Fibroblast of lung (primary cell): ENCODE results near the gene PFDN5. TPM values are rescaled to one million over a fixed set of nuclear protein-coding genes. Genes with fewer than 3 reads are reported as not detected.

Experiments used
- DNase-seq, 2 donors: peaks; one replicate each; pipeline versions ENCODE4 v3.0.0 to v3.0.0-alpha.2; 2010; ENCODE audit warnings: low read depth in 2 of 2
- H2AFZ ChIP-seq: 2 replicates; pipeline ENCODE4 v1.5.1; 2012; ENCODE audit warnings: low read length, control low read depth, inconsistent platforms
- H3K27ac ChIP-seq: 2 replicates; pipeline ENCODE4 v1.5.1; 2011; ENCODE audit warnings: low read length, control low read depth; ENCODE audit not compliant: insufficient read depth
- H3K27me3 ChIP-seq: 2 replicates; pipeline ENCODE4 v1.5.1; 2011; ENCODE audit warnings: mild to moderate bottlenecking, low read length; ENCODE audit not compliant: control insufficient read depth, insufficient read depth
- H3K36me3 ChIP-seq: 2 replicates; pipeline ENCODE4 v1.5.1; 2011; ENCODE audit warnings: low read length; ENCODE audit not compliant: control insufficient read depth, insufficient read depth
- H3K4me1 ChIP-seq: 2 replicates; pipeline ENCODE4 v1.5.1; 2011; ENCODE audit warnings: low read length; ENCODE audit not compliant: control insufficient read depth, insufficient read depth; ENCODE audit errors: extremely low read depth
- H3K4me2 ChIP-seq: 2 replicates; pipeline ENCODE4 v1.5.1; 2011; ENCODE audit warnings: low read length, control low read depth; ENCODE audit not compliant: insufficient read depth; ENCODE audit errors: extremely low read depth
- H3K4me3 ChIP-seq, 4 experiments: fragments of 200-600 bp in 1 of 4; sonication (generic) in 1 of 4; replicated peaks in 1 of 4; 2 replicates each; pipeline ENCODE4 v1.5.1; 2011 to 2016; ENCODE audit warnings: low read length in 4 of 4, low read depth in 3 of 4, mild to moderate bottlenecking in 3 of 4, control low read depth in 2 of 4, inconsistent platforms in 1 of 4, mixed read lengths in 1 of 4; ENCODE audit not compliant: insufficient read depth in 1 of 4; ENCODE audit errors: control extremely low read depth in 1 of 4
- H3K79me2 ChIP-seq: 2 replicates; pipeline ENCODE4 v1.5.1; 2012; ENCODE audit warnings: mild to moderate bottlenecking, low read length, inconsistent platforms; ENCODE audit not compliant: control insufficient read depth, insufficient read depth
- H3K9ac ChIP-seq: 2 replicates; pipeline ENCODE4 v1.5.1; 2011; ENCODE audit warnings: mild to moderate bottlenecking, low read length, control low read depth; ENCODE audit not compliant: insufficient read depth
- H3K9me3 ChIP-seq: 2 replicates; pipeline ENCODE4 v1.5.1; 2012; ENCODE audit warnings: low read depth, low read length; ENCODE audit not compliant: control insufficient read depth, insufficient read depth
- H4K20me1 ChIP-seq: 2 replicates; pipeline ENCODE4 v1.5.1; 2011; ENCODE audit warnings: low read length; ENCODE audit not compliant: control insufficient read depth, insufficient read depth; ENCODE audit errors: extremely low read depth
- EZH2 ChIP-seq: IDR thresholded peaks from 2 replicates; pipeline ENCODE4 v1.5.1; 2012; ENCODE audit warnings: low read length, control low read depth, mild to moderate bottlenecking; ENCODE audit errors: missing control alignments
- polyA plus RNA-seq, 2 donors: library from polyadenylated mRNA; depleted of rRNA in 1 of 2; stranded (reverse) in 1 of 2; unstranded in 1 of 2; fragments of >200 nt; gene quantifications; 2 replicates each; pipeline ENCODE4 v1.2.1, GENCODE V29; 2011 to 2012; ENCODE audit warnings: missing spikeins in 1 of 2
- total RNA-seq: library from RNA; depleted of rRNA; stranded (reverse); fragments of >200 nt; gene quantifications from 2 replicates; pipeline ENCODE4 v1.2.1, GENCODE V29; 2014
- TF ChIP-seq, protein P1 (sequence below), 2 donors: IDR thresholded peaks in 1 of 2; conservative IDR thresholded peaks in 1 of 2; 1 replicate in 1 of 2; 2 replicates in 1 of 2; pipeline ENCODE4 v1.5.1; 2011 to 2012; ENCODE audit warnings: low read length in 2 of 2, control low read depth in 1 of 2, inconsistent platforms in 1 of 2, low read depth in 1 of 2, mild to moderate bottlenecking in 1 of 2

The PFDN5 gene
- total and polyA plus RNA-seq, 2 donors (not counting 1 experiment from before 2014, with no cell fraction given), result 735 to 1,007 TPM

DNA sequence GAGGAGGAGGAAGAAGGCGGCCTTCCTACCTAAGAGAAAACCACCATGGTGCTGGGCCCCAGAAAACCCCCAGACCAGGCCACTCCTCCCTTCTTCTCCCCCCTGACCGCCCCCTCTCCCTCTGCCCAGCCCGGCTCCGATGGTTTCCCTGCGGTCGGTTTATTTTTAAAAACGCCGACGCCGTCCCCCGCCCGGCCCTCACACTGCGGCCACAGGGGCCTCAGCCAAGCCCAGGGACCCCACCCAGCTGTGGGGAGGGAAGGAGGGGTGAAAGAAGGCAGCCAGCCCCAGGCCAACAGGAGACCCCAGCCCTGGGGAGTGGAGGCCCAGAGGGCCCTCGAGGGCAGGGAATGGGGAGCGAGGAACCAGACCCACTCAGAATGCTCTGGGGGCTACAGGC lies 37.4 kb downstream of the PFDN5 start:
- TF ChIP-seq, protein P1, sequence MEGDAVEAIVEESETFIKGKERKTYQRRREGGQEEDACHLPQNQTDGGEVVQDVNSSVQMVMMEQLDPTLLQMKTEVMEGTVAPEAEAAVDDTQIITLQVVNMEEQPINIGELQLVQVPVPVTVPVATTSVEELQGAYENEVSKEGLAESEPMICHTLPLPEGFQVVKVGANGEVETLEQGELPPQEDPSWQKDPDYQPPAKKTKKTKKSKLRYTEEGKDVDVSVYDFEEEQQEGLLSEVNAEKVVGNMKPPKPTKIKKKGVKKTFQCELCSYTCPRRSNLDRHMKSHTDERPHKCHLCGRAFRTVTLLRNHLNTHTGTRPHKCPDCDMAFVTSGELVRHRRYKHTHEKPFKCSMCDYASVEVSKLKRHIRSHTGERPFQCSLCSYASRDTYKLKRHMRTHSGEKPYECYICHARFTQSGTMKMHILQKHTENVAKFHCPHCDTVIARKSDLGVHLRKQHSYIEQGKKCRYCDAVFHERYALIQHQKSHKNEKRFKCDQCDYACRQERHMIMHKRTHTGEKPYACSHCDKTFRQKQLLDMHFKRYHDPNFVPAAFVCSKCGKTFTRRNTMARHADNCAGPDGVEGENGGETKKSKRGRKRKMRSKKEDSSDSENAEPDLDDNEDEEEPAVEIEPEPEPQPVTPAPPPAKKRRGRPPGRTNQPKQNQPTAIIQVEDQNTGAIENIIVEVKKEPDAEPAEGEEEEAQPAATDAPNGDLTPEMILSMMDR (conservative IDR thresholded peaks at IDR 0.05 in 1 of 2, IDR thresholded peaks at IDR 0.05 in 1 of 2; ENCODE audit: low read depth in 1 of 2, low read length in 2 of 2), result no peak
- no peak for TF ChIP-seq EZH2
- Histone ChIP-seq H3K9me3 (no peaks in the 10 kb centered on the region), H3K27ac (no peak overlapping the region), H3K27me3 (peaks cover 63% of the 10 kb centered on the region), H3K4me3 (no peak overlapping the region), H4K20me1 (no peaks in the 10 kb centered on the region), H2AFZ (no peak overlapping the region), H3K4me1 (no peaks in the 10 kb centered on the region), H3K4me2 (no peak overlapping the region), H3K9ac (no peak overlapping the region), H3K36me3 (no peaks in the 10 kb centered on the region), H3K79me2 (no peaks in the 10 kb centered on the region)
- no peak for DNase-seq

DNA sequence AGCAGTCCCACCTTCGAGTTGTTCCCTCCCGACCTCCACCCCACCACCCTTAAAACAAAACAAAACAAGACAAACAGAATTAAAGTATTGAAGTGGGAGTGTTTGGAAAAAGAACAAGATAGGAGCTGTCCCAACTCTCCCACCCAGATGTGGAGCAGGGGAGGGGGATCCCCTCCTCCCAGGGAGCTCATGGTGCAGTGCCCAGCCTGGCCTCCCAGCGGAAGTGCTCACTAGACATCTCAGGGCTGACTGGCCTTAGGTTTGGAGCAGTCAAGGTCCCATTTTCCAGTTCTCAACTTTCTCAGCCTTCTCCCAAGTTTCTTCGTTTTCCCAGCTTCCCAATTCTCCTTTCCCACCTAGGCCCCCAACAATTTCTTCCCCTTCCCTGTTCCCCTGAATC lies 37.9 kb downstream of the PFDN5 start:
- Histone ChIP-seq H2AFZ (no peak overlapping the region), H3K4me1 (no peaks in the 10 kb centered on the region), H3K27ac (no peak overlapping the region), H3K4me3 (no peak overlapping the region), H3K4me2 (no peak overlapping the region), H3K9ac (no peak overlapping the region), H3K9me3 (no peaks in the 10 kb centered on the region), H4K20me1 (no peaks in the 10 kb centered on the region), H3K27me3 (peaks cover 64% of the 10 kb centered on the region), H3K79me2 (no peaks in the 10 kb centered on the region), H3K36me3 (no peaks in the 10 kb centered on the region)
- TF ChIP-seq EZH2, result no peak
- TF ChIP-seq, protein P1 (conservative IDR thresholded peaks at IDR 0.05 in 1 of 2, IDR thresholded peaks at IDR 0.05 in 1 of 2; ENCODE audit: low read depth in 1 of 2, low read length in 2 of 2), result no peak
- DNase-seq, result no peak

DNA sequence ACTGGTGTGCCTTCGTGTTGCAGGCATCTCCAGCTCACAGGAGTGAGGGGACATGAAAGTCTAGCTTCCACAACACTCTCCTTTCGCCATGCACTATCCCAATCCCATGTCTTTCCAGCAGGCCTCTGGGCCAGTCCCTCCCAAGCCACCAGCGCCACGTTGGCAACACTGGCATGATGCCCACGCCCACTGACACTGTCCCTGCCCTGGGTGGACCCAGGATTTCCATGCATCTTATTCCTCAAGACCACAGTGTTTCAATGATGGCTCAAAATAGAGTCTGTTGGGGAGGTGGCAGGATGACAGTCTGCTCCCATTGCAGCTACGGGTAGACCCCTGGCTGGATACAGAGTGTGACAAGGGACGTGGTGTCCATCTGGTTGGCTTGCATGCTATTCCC lies 38.5 kb downstream of the PFDN5 start:
- Histone ChIP-seq H3K36me3 (no peaks in the 10 kb centered on the region), H3K4me2 (no peak overlapping the region), H3K9me3 (no peaks in the 10 kb centered on the region), H2AFZ (no peak overlapping the region), H3K27me3 (peaks cover 70% of the 10 kb centered on the region), H3K4me1 (no peaks in the 10 kb centered on the region), H3K9ac (no peak overlapping the region), H3K4me3 (no peak overlapping the region), H3K27ac (no peak overlapping the region), H3K79me2 (no peaks in the 10 kb centered on the region), H4K20me1 (no peaks in the 10 kb centered on the region)
- DNase-seq, result no peak
- TF ChIP-seq, protein P1 (conservative IDR thresholded peaks at IDR 0.05 in 1 of 2, IDR thresholded peaks at IDR 0.05 in 1 of 2; ENCODE audit: low read depth in 1 of 2, low read length in 2 of 2), result no peak
- TF ChIP-seq EZH2, result no peak
